A549 (cell line): ENCODE data around the gene TFDP3. TPM values are rescaled to one million over a fixed set of nuclear protein-coding genes. Genes with fewer than 3 reads are reported as not detected.

Experiments used
- ATAC-seq, 2 experiments: fragments of 200-7000 bp in 1 of 2; fragments of >200 bp in 1 of 2; cut with Nextera tagmentation in 1 of 2; cut with Tn5 transposase in 1 of 2; 3 replicates each; pipeline versions ENCODE4 v1.8.0 to v1.9.1; 2018 to 2020; ENCODE audit warnings: mild to moderate bottlenecking in 1 of 2, moderate library complexity in 1 of 2
- CTCF ChIA-PET: fragments of 300-600 bp; sonication (Branson Sonifier 250); formaldehyde crosslinking; extraction: SDS; loops from one replicate; lab custom pipeline; 2021; ENCODE audit warnings: antibody characterized with exemption, inconsistent platforms; lab: Yijun Ruan, JAX
- POLR2A ChIA-PET: fragments of 350-600 bp; formaldehyde crosslinking; extraction: SDS; loops from one replicate; lab custom pipeline; 2021; ENCODE audit warnings: antibody characterized with exemption, inconsistent platforms; lab: Yijun Ruan, JAX
- DNase-seq, 2 experiments: peaks; one replicate each; pipeline versions ENCODE4 v3.0.0 to v3.0.0-alpha.2; 2011 to 2016; ENCODE audit warnings: low read depth in 1 of 2, low spot score in 1 of 2
- FAIRE-seq: peaks from 2 replicates; lab custom pipeline; 2011; peaks lifted over from hg19 to GRCh38; lab: Jason Lieb, UNC
- H3K27ac ChIP-seq, 2 experiments: fragments of >200 bp; sonication (Bioruptor Twin); formaldehyde crosslinking; 3 replicates each; pipeline ENCODE4 v1.5.1; 2016 to 2017
- H3K4me1 ChIP-seq: fragments of >200 bp; sonication (Bioruptor Twin); formaldehyde crosslinking; 3 replicates; pipeline ENCODE4 v1.6.1; 2016
- H3K4me2 ChIP-seq: fragments of >200 bp; sonication (Bioruptor Twin); formaldehyde crosslinking; 3 replicates; pipeline ENCODE4 v1.6.1; 2016
- H3K4me3 ChIP-seq: fragments of >200 bp; sonication (Bioruptor Twin); formaldehyde crosslinking; 3 replicates; pipeline ENCODE4 v1.5.1; 2016
- H3K9me3 ChIP-seq: fragments of >200 bp; sonication (Bioruptor Twin); formaldehyde crosslinking; 3 replicates; pipeline ENCODE4 v1.6.1; 2016
- BHLHE40 ChIP-seq: IDR thresholded peaks from 2 replicates; pipeline ENCODE4 v1.6.1; 2012; ENCODE audit warnings: low read depth, low read length, inconsistent platforms
- CBX2 ChIP-seq: fragments of 200-600 bp; sonication (generic); IDR thresholded peaks from 2 replicates; pipeline ENCODE4 v1.6.1; 2016; ENCODE audit warnings: low read depth, mild to moderate bottlenecking, borderline replicate concordance
- CBX8 ChIP-seq: fragments of 200-600 bp; sonication (generic); IDR thresholded peaks from 2 replicates; pipeline ENCODE4 v1.6.1; 2016
- CEBPB ChIP-seq, 2 experiments: fragments of >200 bp in 1 of 2; sonication (Bioruptor Twin) in 1 of 2; formaldehyde crosslinking in 1 of 2; IDR thresholded peaks; 2 replicates each; pipeline ENCODE4 v1.6.1; 2012 to 2016
- E2F6 ChIP-seq: IDR thresholded peaks from 2 replicates; pipeline ENCODE4 v1.6.1; 2012; ENCODE audit warnings: low read depth, borderline replicate concordance
- EHF ChIP-seq: fragments of 250-450 bp; sonication (Bioruptor Pico); IDR thresholded peaks from 2 replicates; pipeline ENCODE4 v1.5.0; 2020; ENCODE audit warnings: mild to moderate bottlenecking
- EHMT2 ChIP-seq: fragments of 200-600 bp; sonication (generic); IDR thresholded peaks from 2 replicates; pipeline ENCODE4 v1.6.1; 2016; ENCODE audit warnings: antibody characterized with exemption, low read depth, mild to moderate bottlenecking, moderate library complexity
- ELK1 ChIP-seq: fragments of 150-350 bp; IDR thresholded peaks from 2 replicates; pipeline ENCODE4 v1.6.1; 2014; ENCODE audit warnings: low read depth, mild to moderate bottlenecking, low read length
- FOSL2 ChIP-seq, 2 experiments: fragments of 450-650 bp in 1 of 2; fragments of >200 bp in 1 of 2; sonication (Bioruptor Twin) in 1 of 2; formaldehyde crosslinking; IDR thresholded peaks; 2 replicates each; pipeline versions ENCODE4 v1.5.0 to v1.6.1; 2016 to 2020; ENCODE audit warnings: mild to moderate bottlenecking in 1 of 2, moderate library complexity in 1 of 2
- FOXS1 ChIP-seq: fragments of 250-450 bp; sonication (Bioruptor Pico); IDR thresholded peaks from 2 replicates; pipeline ENCODE4 v1.5.0; 2020; ENCODE audit warnings: mild to moderate bottlenecking, moderate library complexity
- HES2 ChIP-seq: fragments of >200 bp; sonication (Bioruptor Twin); formaldehyde crosslinking; IDR thresholded peaks from 2 replicates; pipeline ENCODE4 v1.6.1; 2016
- HMGXB4 ChIP-seq: fragments of 250-450 bp; sonication (Bioruptor Pico); IDR thresholded peaks from 2 replicates; pipeline ENCODE4 v1.5.0; 2021; ENCODE audit warnings: mild to moderate bottlenecking, moderate library complexity, borderline replicate concordance
- HOXA7 ChIP-seq: fragments of 250-450 bp; sonication (Bioruptor Pico); IDR thresholded peaks from 2 replicates; pipeline ENCODE4 v1.5.0; 2020; ENCODE audit warnings: mild to moderate bottlenecking, moderate library complexity
- JUNB ChIP-seq: fragments of >200 bp; sonication (Bioruptor Twin); formaldehyde crosslinking; IDR thresholded peaks from 2 replicates; pipeline ENCODE4 v1.6.1; 2016
- KDM5A ChIP-seq: fragments of 200-600 bp; sonication (generic); IDR thresholded peaks from 2 replicates; pipeline ENCODE4 v1.6.1; 2016; ENCODE audit warnings: antibody characterized with exemption, mild to moderate bottlenecking
- MAFK ChIP-seq: fragments of 450-650 bp; IDR thresholded peaks from 2 replicates; pipeline ENCODE4 v1.6.1; 2014; ENCODE audit not compliant: partially characterized antibody
- MAX ChIP-seq: IDR thresholded peaks from 2 replicates; pipeline ENCODE4 v1.6.1; 2012
- MAZ ChIP-seq: fragments of 150-350 bp; IDR thresholded peaks from 2 replicates; pipeline ENCODE4 v1.6.1; 2014; ENCODE audit warnings: antibody characterized with exemption, low read depth, low read length, borderline replicate concordance
- MYC ChIP-seq: IDR thresholded peaks from 2 replicates; pipeline ENCODE4 v1.6.1; 2012; ENCODE audit warnings: mild to moderate bottlenecking, inconsistent platforms, low read length, improper control_type of control experiment, borderline replicate concordance
- PBX3 ChIP-seq: IDR thresholded peaks from 2 replicates; pipeline ENCODE4 v1.6.1; 2012
- POLR2A ChIP-seq: IDR thresholded peaks from 2 replicates; pipeline ENCODE4 v1.6.1; 2012; ENCODE audit warnings: mild to moderate bottlenecking, low read length
- RAD21 ChIP-seq, 2 experiments: fragments of >200 bp in 1 of 2; sonication (Bioruptor Twin) in 1 of 2; formaldehyde crosslinking in 1 of 2; IDR thresholded peaks in 1 of 2; conservative IDR thresholded peaks in 1 of 2; 2 replicates in 1 of 2; 3 replicates in 1 of 2; pipeline ENCODE4 v1.6.1; 2012 to 2018; ENCODE audit warnings: inconsistent platforms in 1 of 2
- RNF2 ChIP-seq: fragments of 200-600 bp; sonication (generic); IDR thresholded peaks from 2 replicates; pipeline ENCODE4 v1.6.1; 2016; ENCODE audit warnings: low read depth, mild to moderate bottlenecking, antibody characterized with exemption, moderate library complexity, borderline replicate concordance
- USF2 ChIP-seq: fragments of 450-650 bp; IDR thresholded peaks from 2 replicates; pipeline ENCODE4 v1.6.1; 2014; ENCODE audit warnings: antibody characterized with exemption
- ZFP36 ChIP-seq: fragments of 450-650 bp; IDR thresholded peaks from 2 replicates; pipeline ENCODE4 v1.6.1; 2014; ENCODE audit warnings: borderline replicate concordance; ENCODE audit not compliant: partially characterized antibody
- ZNF302 ChIP-seq: fragments of 250-450 bp; sonication (Bioruptor Pico); IDR thresholded peaks from 2 replicates; pipeline ENCODE4 v1.9.0; 2021; ENCODE audit warnings: inconsistent platforms, mild to moderate bottlenecking, moderate library complexity
- WGBS: methylation state at CpG from one replicate; pipeline ENCODE4 v1.1.6; 2017; ENCODE audit errors: missing lambda C conversion rate; 5-methylcytosine and 5-hydroxymethylcytosine counted together
- polyA minus RNA-seq: library from RNA; depleted of rRNA, polyadenylated mRNA; stranded (reverse); fragments of >200 nt; gene quantifications from 2 replicates; pipeline ENCODE4 v1.2.3, GENCODE V29; 2011; rRNA and poly(A)+ RNA removed
- polyA plus RNA-seq, 4 experiments: library from polyadenylated mRNA; depleted of rRNA in 3 of 4; stranded (reverse); fragments of >200 nt; fragmentation: RNase III in 1 of 4; extraction: RNeasy Plus Mini Kit Qiagen cat#74134 plus additional on column Dnase treatment in 1 of 4; gene quantifications; 2 replicates in 3 of 4; 3 replicates in 1 of 4; pipeline ENCODE4 v1.2.3, GENCODE V29; 2011 to 2017

Gene TFDP3
- polyA plus RNA-seq (2011; rRNA removed) = not detected in 2 replicates
- polyA plus RNA-seq (2012; cell fraction: cytosol; rRNA removed) = not detected in 2 replicates
- not detected in 2 replicates for polyA plus RNA-seq (2012; cell fraction: nucleus; rRNA removed)
- polyA plus RNA-seq (2017; fragmentation: RNase III; extraction: RNeasy Plus Mini Kit Qiagen cat#74134 plus additional on column Dnase treatment) = not detected in 3 replicates
- not detected in 2 replicates for polyA minus RNA-seq

GRCh38 chrX:133218329-133218728, at the start of gene TFDP3:
TSS of gene TFDP3 (minus strand) at chrX:133218354. CDS start at chrX:133218259, 95 bp downstream.
- no peak for FAIRE-seq

GRCh38 chrX:133267621-133268020, 49.5 kb upstream of the TFDP3 start:
- no peaks in the 10 kb centered on the region for H3K9me3 ChIP-seq
- no peak for FAIRE-seq
- no peak overlapping the region for H3K4me2 ChIP-seq
- POLR2A ChIA-PET = no interaction called here
- ATAC-seq = no peak
- TF ChIP-seq ZFP36 = no peak
- no peak for TF ChIP-seq CEBPB (IDR thresholded peaks at IDR 0.05)
- no peak for TF ChIP-seq HES2
- TF ChIP-seq BHLHE40 = no peak
- no peak for TF ChIP-seq JUNB
- TF ChIP-seq HOXA7 (CRISPR knock-in tag) = no peak
- no peak for TF ChIP-seq E2F6
- TF ChIP-seq USF2 = no peak
- no peak for TF ChIP-seq PBX3
- TF ChIP-seq FOSL2 (IDR thresholded peaks at IDR 0.05) = no peak
- no peak for TF ChIP-seq FOSL2 (CRISPR knock-in tag; IDR thresholded peaks at IDR 0.05)
- TF ChIP-seq MAZ = no peak
- no peak for TF ChIP-seq EHF
- no peak for TF ChIP-seq MAFK
- no peak for TF ChIP-seq EHMT2
- TF ChIP-seq MYC = no peak
- TF ChIP-seq KDM5A = no peak
- no peak for TF ChIP-seq RAD21 (conservative IDR thresholded peaks at IDR 0.05 in 1 of 2, IDR thresholded peaks at IDR 0.05 in 1 of 2)
- TF ChIP-seq RNF2 = no peak
- H3K4me3 ChIP-seq = no peak overlapping the region
- CTCF ChIA-PET = no interaction called here
- H3K27ac ChIP-seq = no peak overlapping the region
- no peak for DNase-seq
- WGBS = 62% methylated on average over 2 of the region's 2 CpGs
- no peaks in the 10 kb centered on the region for H3K4me1 ChIP-seq

More at GRCh38 chrX:133218329-133218728, at the start of gene TFDP3:
- Histone ChIP-seq H3K9me3 (no peaks in the 10 kb centered on the region), H3K27ac (no peak within 1 kb of the TSS), H3K4me1 (no peaks in the 10 kb centered on the region), H3K4me3 (no peak within 1 kb of the TSS), H3K4me2 (no peak within 1 kb of the TSS)
- ChIA-PET CTCF (no interaction called here), POLR2A (no interaction called here)
- TF ChIP-seq ELK1 = no peak
- ATAC-seq (no peak), DNase-seq (no peak)
- 85% methylated on average over 40 of the region's 40 CpGs for WGBS

- POLR2A ChIA-PET = no interaction called here
- 39% methylated on average over 8 of the region's 13 CpGs for WGBS
- Histone ChIP-seq H3K4me2 (no peak overlapping the region), H3K9me3 (no peaks in the 10 kb centered on the region), H3K27ac (no peak overlapping the region), H3K4me3 (no peak overlapping the region), H3K4me1 (no peaks in the 10 kb centered on the region)
- FAIRE-seq (no peak), DNase-seq (no peak), ATAC-seq (no peak)
- CTCF ChIA-PET = interaction anchor here (0.6 kb wide), 1 partner anchor 1455 kb away, joined by 3 read pairs; no protein-coding TSS in a partner anchor
- no peak for TF ChIP-seq MAX
- no peak for TF ChIP-seq EHMT2
- TF ChIP-seq FOXS1 (CRISPR knock-in tag) = no peak
- no peak for TF ChIP-seq CBX8
- TF ChIP-seq ZNF302 (CRISPR knock-in tag) = no peak
- no peak for TF ChIP-seq PBX3
- TF ChIP-seq HOXA7 (CRISPR knock-in tag) = no peak
- TF ChIP-seq CBX2 = no peak
- no peak for TF ChIP-seq HMGXB4 (CRISPR knock-in tag)
- no peak for TF ChIP-seq POLR2A
These were observed 47.2 kb upstream of the TFDP3 start for GRCh38 chrX:133265331-133265730.
